Astrocyte of the spinal cord (primary cell): ENCODE results near the gene GAS2L1.

Source experiments
- DNase-seq: peaks from one replicate; pipeline ENCODE4 v3.0.0; 2011; ENCODE audit warnings: low read depth, low spot score
- H3K4me3 ChIP-seq: 2 replicates; pipeline ENCODE4 v1.5.1; 2011; ENCODE audit warnings: low read depth, mild to moderate bottlenecking, low read length, moderate library complexity
- in situ Hi-C: cut with HindIII; loops from 2 replicates; pipeline ENCODE4 v1.10.0; 2017; ENCODE audit warnings: low sequenced_read_pairs
- TF ChIP-seq, protein P1 (sequence below): IDR thresholded peaks from 2 replicates; pipeline ENCODE4 v1.5.1; 2012; ENCODE audit warnings: low read depth, mild to moderate bottlenecking, low read length, inconsistent platforms

The GAS2L1 gene

DNA sequence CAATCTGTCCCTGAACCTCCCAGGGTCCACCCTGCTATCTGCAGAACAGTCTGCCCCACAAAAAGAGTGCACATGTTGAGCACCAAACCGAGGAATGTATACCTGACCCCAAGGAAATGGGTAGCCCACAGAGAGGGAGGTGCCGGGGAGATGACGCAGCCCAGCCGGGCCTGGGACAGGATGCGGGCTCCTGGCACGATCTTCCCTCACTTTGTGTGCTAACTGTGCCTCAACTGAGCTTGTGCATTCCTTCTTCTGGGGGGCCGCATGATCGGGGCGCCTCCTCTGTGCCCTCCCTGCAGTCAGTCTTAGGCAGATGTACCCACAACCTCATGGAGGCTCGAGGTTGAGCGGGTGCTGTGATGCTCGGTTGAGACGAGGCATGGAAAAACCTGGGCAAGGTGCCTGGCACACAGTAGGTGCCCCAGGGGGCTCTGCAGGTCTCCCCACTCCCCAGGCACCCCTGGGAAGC is 2.4 kb downstream of the GAS2L1 start:
- H3K4me3 ChIP-seq = peak overlapping the region; percentile 29
- peak; percentile 83 for DNase-seq
- in situ Hi-C loops = no loop called here
- TF ChIP-seq, protein P1, sequence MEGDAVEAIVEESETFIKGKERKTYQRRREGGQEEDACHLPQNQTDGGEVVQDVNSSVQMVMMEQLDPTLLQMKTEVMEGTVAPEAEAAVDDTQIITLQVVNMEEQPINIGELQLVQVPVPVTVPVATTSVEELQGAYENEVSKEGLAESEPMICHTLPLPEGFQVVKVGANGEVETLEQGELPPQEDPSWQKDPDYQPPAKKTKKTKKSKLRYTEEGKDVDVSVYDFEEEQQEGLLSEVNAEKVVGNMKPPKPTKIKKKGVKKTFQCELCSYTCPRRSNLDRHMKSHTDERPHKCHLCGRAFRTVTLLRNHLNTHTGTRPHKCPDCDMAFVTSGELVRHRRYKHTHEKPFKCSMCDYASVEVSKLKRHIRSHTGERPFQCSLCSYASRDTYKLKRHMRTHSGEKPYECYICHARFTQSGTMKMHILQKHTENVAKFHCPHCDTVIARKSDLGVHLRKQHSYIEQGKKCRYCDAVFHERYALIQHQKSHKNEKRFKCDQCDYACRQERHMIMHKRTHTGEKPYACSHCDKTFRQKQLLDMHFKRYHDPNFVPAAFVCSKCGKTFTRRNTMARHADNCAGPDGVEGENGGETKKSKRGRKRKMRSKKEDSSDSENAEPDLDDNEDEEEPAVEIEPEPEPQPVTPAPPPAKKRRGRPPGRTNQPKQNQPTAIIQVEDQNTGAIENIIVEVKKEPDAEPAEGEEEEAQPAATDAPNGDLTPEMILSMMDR = no peak

DNA sequence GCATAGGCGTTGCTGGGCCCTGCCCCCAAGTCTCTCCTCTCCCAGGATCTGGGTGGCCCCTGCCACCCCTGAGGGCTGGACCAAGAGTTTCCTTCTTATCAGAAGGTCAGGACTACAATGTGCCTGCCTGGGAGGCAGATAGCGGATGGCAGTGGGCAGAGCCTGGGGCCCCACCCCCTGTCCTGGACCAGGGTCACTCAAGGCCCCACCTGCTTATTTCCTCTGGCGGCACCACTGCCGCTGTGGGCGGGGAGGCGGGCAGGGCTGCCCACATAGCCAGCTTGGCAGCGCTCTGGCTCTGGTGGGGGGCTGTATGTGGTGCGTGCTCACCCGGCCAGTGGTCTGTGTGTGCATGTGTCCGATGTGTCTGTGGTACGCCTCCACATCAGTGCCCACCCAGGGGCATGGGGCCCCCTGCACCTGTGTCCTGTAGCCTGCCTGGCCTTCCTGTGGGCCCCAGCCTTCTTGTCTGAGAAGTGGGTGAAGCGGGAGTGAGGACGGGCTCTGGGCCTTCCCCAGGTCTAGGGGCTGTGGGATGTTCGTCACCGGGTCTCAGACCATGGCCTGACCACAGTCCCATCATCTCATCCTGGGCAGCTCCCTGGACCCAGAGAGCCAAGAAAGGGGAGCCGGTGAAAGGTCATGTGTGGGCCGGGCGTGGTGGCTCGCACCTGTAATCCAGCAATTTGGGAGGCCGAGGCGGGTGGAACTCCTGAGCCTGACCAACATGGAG is 3.0 kb downstream of the GAS2L1 start:
- DNase-seq = peak; percentile 28
- TF ChIP-seq, protein P1 = no peak
- H3K4me3 ChIP-seq = peak overlapping the region; percentile 29
- in situ Hi-C loops = no loop called here

DNA sequence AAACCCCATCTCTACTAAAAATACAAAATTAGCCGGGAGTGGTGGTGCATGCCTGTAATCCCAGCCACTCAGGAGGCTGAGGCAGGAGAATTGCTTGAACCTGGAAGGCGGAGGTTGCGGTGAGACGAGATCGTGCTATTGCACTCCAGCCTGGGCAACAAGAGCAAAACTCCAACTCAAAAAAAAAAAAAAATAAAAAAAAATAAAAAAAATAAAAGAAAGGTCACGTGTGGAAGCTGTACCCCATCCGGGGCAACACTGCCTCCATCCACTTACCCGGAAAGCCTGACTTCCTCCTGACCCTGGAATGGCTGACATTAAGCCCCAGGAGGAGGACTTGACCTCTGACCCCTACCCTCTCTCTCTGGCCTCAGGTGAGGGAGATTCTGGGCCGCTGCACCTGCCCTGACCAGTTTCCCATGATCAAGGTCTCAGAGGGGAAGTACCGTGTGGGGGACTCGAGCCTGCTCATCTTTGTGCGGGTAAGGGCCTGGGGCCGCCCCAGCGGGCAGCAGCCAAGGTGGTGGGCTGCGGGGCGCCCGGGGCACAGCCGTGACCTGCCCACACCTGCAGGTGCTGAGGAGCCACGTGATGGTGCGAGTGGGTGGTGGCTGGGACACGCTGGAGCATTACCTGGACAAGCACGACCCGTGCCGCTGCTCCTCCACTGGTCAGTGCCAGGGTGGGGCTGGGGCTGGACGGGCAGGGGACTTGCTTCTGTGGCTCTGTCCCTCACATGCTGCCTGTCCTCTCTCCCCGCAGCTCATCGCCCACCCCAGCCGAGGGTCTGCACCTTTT is 3.8 kb downstream of the GAS2L1 start:
- in situ Hi-C loops = no loop called here
- no peak for DNase-seq
- H3K4me3 ChIP-seq = no peak overlapping the region
- TF ChIP-seq, protein P1 = no peak

DNA sequence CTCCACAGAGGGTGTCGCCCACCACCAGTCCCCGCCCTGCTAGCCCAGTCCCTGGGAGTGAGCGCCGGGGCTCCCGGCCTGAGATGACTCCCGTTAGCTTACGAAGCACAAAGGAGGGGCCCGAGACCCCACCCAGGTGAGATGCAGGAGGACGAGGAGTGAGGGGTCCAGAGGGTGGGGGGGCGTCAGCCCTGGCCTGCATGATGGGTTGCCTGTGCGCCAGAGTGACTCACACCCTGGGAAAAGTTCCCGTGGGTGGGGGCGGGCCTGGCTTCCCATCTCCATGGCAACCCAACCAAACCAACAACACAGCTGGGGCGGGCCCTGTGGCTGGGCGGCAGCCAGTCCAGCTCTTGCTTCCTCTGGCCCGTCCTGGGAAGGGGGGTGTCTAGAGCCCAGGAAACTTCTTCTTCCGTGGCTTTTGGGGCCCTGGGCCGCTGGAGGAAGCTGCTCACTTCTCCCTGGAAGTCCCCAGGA is 4.5 kb downstream of the GAS2L1 start:
- in situ Hi-C loops = no loop called here
- peak; percentile 98 for DNase-seq
- H3K4me3 ChIP-seq = no peak overlapping the region
- TF ChIP-seq, protein P1 = no peak

DNA sequence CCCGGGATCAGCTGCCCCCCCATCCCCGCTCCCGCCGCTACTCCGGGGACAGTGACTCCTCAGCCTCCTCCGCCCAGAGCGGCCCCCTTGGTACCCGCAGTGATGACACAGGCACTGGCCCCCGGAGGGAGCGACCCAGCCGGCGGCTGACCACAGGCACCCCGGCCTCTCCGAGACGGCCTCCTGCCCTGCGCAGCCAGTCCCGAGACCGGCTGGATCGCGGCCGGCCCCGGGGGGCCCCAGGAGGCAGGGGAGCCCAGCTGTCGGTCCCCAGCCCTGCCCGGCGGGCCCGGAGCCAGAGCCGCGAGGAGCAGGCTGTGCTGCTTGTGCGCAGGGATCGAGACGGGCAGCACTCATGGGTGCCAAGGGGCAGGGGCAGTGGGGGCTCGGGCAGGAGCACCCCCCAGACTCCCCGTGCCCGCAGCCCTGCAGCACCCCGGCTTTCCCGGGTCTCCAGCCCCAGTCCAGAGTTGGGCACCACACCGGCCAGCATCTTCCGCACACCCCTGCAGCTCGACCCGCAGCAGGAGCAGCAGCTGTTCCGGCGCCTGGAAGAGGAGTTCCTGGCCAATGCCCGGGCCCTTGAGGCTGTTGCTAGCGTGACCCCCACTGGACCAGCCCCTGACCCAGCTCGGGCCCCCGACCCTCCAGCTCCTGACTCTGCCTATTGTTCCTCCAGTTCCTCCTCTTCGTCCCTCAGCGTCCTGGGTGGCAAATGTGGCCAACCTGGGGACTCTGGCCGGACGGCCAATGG is 5.2 kb downstream of the GAS2L1 start:
- no peak overlapping the region for H3K4me3 ChIP-seq
- TF ChIP-seq, protein P1 = no peak
- in situ Hi-C loops = no loop called here
- DNase-seq = peak; percentile 38
